ENCODE measurements around the gene SLC35G3.
"Not testable (repeated sequence)": the region's sequence is repeated elsewhere in the genome, so short reads cannot be mapped to it uniquely, and the experiment has no call there.

SLC35G3 gene

DNA sequence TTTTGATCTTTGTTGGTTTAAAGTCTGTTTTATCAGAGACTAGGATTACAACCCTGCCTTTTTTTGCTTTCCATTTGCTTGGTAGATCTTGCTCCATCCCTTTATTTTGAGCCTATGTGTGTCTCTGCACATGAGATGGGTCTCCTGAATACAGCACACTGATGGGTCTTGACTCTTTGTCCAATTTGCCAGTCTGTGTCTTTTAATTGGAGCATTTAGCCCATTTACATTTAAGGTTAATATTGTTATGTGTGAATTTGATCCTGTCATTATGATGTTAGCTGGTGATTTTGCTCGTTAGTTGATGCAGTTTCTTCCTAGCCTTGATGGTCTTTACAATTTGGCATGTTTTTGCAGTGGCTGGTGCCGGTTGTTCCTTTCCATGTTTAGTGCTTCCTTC is 8.4 kb upstream of the SLC35G3 start:
- not testable (repeated sequence) for FAIRE-seq

GRCh38 chr17:35195062-35195461 is 869 bp upstream of the SLC35G3 start:
- FAIRE-seq: not testable (repeated sequence)

DNA sequence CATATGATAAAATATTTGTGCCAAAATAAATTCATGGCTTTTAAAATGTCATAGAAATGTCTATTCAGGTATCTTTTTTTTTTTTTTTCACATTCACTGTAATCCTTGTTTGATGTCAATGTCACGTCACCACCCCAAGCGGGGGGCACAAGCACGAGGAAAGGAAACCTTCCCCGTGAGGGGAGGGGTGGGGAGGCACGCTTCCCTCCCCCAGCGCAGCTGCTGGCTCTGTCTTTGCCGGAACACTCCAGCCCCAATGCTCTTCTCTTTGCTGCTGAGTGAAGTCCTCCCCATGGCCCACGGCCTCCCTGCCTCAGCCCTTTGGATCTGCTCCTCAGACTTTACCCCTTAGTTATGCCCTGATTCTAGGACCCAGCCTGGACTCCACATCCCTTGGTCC is 1.5 kb downstream of the SLC35G3 start:
- no peak for FAIRE-seq

GRCh38 chr17:35191001-35191695 is 3.0 kb downstream of the SLC35G3 start:
- FAIRE-seq: no peak

GRCh38 chr17:35189291-35189690 is 4.9 kb downstream of the SLC35G3 start:
- FAIRE-seq: no peak

- no peak for FAIRE-seq
Observed at GRCh38 chr17:35188111-35188510, 6.1 kb downstream of the SLC35G3 start.

DNA sequence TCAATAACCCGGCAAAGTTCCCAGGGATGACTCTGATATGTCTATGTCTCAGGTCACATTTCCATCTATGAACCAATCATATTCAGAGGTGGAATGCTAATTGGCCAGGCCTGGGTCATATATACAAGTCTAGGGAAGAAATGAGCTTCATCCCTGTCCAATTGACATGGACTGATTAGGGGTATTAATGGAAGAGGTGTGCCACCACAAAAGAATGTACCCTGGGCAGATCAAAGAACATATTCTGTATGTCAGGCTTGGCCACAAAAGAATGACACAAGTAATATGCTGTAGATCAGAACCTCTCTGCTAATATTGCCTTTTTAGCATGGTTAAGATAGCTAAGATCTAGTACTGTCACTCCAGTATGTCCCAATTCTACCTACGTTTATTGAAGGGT is 6.7 kb downstream of the SLC35G3 start:
- no peak for FAIRE-seq

DNA sequence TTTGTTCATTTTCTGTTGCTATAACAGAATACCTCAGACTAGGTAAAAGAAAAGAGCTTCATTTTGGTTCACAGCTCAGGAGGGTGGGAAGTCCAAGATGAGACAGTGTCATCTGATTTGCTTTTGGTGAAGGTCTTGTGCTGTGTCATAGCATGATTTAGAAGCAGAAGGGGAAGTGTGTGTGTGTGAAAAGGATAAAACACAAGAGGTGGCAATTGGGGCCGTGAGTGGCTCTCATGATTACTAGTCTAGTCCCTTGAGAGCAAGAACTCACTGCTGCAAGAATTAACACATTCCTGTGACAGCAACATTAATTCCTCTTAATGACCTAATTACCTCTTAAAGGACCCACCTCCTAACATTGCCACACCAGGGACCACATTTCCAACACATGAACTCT is 8.3 kb downstream of the SLC35G3 start:
- no peak for FAIRE-seq

DNA sequence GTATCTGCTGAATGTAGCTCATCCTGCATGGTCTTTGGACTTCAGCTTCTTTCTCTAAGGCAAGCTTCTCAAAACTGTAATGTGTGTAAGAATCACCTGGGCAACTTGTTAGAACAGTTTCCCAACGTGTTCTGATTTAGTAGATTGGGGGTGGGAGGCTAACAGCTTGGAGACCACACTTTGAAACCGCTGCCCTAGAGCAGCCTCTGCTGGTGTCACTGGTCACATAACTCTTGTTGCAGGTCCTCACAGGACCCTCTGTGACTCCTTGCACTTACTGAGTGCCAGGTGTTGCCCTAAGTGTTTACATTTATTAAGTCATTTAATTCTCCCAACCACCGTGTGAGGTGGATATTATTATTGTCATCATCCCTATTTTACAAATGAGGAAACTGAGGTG is 9.9 kb downstream of the SLC35G3 start:
- FAIRE-seq: no peak

- FAIRE-seq: no peak
Observed at GRCh38 chr17:35183332-35183731, 10.9 kb downstream of the SLC35G3 start.

DNA sequence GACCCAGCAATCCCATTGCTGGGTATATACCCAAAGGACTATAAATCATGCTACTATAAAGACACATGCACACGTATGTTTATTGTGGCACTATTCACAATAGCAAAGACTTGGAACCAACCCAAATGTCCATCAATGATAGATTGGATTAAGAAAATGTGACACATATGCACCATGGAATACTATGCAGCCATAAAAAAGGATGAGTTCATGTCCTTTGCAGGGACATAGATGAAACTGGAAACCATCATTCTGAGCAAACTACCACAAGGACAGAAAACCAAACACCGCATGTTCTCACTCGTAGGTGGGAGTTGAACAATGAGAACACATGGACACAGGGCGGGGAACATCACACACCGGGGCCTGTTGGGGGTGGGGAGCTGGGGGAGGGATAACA is 14.8 kb downstream of the SLC35G3 start:
- not testable (repeated sequence) for FAIRE-seq

DNA sequence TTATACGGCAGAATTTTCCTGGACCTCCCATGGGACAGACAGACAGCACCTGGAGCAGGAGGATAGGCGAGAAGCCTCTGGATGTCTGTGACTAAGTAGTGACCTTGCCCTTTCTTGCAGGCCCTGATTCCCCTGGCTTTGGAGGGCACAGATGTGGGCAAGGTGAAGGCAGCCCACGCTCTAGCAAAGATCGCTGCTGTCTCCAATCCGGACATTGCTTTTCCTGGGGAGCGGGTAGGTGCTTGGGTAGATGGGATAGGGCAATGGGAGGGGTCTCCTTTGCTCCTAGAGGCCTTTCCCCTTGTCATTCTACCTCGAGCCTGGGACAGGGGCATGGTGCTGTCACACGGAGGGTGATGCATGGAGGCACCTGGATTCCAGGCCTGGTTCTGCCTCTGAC is 17.3 kb downstream of the SLC35G3 start:
- FAIRE-seq: no peak

DNA sequence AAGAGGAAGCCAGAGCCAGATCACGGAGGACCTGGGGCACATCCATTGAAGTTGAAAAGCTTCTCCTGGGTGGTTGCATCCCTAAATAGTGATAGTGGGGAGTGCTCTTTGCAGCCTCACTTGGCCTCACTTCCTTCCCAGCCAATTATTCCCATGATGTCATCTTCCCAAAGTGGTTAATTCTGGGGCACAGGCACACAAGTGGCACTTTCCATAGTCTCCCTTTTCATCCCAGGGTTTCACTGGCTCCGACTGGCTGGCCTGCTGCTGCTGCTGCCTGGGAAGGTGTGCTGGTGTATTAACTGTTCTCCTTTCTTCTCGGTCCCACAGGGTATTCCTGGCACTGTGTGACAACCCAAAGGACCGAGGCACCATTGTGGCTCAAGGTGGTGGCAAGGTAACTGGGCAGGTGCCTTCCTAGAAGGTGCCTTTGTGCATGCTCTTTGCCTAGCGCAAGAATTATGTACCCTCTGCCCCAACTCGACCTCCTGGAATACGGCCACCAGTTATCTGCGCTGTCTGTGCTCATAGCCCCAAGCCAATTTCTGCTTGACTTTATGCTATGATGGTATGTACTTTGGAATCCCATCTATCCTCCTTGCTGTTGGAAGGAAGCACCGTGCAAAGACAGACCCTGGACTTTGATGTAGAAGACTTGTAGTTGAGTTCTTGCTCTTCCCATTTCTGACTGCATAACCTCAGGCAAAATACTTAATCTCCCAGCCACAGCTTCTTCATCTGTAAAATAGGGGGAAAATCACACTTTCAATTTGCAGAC is 18.4 kb downstream of the SLC35G3 start:
- FAIRE-seq: no peak

- FAIRE-seq: no peak
Observed at GRCh38 chr17:35174835-35175334, 19.3 kb downstream of the SLC35G3 start.

- not testable (repeated sequence) for FAIRE-seq
Observed at GRCh38 chr17:35172321-35172720, 21.9 kb downstream of the SLC35G3 start.

GRCh38 chr17:35171834-35172233 is 22.4 kb downstream of the SLC35G3 start:
- FAIRE-seq: no peak

DNA sequence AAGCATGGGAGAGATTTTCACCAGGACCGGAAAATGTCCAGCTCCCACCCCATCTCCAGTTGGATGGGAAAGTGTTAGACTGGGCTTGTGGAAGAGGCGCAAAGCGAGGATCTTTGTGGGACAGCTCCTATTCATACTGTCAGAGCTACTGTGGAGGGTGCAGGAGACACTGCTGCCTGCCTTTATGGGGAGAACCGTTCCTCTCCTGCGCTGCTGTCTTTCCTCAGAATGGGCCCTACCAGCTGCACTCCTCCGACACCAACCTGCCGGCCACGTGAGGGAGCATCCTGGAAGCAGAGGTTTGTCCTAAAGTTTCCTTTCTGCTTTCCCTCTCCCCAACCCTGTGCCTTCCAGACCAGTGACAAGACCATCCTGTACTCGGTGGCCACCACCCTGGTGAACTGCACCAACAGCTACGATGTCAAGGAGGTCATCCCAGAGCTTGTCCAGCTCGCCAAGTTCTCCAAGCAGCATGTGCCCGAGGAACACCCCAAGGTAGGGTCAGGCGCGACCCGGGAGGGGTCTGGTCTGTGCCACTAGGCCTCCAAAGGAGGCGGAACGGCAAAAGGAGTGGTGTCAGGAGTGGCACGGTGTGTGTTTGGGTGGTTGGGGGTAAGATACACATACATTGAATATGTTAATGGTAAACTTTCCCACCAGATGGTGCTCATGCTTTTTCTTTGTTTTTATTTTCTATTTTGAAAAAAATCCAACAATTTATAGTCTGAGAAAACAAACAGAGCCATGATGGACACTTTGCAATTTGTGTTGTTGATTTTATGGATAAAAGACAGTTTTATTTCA is 23.0 kb downstream of the SLC35G3 start:
- no peak for FAIRE-seq

DNA sequence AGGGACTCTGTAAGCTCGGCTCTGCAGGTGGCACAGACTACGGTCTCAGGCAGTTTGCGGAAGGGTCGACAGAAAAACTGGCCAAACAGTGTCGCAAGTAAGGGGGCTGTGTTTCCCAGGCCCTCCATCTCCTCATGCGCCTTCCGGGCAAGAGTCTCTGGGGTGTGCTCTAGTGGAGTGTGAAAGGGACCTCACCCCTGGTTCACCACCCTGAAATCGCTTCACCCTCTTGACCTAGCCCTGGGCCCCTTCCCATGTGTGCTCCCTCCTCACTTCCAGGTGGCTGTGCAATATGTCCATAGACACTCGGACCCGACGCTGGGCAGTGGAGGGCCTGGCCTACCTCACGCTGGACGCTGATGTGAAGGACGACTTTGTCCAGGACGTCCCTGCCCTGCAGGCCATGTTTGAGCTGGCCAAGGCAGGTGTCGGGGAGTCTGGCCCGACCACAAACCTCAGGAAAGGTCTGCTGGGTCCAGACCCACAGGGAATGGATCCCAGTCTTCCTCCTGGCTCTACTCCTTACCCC is 24.3 kb downstream of the SLC35G3 start:
- no peak for FAIRE-seq

DNA sequence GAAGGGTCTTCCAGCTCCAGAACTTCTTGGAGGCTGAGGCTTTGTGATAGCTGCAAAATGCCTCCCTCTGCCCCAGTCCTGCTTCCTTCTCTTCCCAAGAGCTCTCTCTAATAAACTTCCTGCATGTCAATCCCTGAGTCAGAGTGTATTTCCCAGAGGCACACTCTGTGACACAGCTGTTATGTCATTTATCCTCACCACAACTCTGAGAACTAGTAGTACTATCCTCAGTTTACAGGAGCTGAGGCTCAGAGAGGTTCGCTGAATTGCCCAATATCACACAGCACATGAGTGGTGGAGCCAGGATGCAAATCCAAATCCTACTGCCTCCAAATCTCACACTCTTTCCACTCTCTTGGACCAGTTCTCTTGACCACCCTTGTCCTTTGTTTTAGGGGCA is 26.5 kb downstream of the SLC35G3 start:
- no peak for FAIRE-seq

DNA sequence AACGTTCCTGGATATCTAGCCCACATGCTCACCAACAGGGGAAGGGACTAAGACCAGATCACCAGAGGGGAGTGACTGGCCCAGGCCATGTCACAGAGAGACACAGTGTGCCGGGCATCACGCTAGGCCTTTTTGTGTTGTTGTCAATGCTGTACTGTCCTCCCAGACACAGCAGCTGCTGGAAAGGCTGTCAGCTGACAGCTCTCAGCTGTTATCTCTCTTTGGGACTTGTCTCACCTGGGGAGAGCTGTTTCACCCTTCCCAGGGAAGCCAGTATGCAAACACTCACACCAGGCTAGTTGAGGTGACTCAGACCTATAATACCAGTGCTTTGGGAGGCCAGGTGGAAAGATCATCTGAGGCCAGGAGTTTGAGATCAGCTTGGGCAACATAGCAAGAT is 27.1 kb downstream of the SLC35G3 start:
- FAIRE-seq: no peak

GRCh38 chr17:35166526-35166925 is 27.7 kb downstream of the SLC35G3 start:
- FAIRE-seq: no peak

DNA sequence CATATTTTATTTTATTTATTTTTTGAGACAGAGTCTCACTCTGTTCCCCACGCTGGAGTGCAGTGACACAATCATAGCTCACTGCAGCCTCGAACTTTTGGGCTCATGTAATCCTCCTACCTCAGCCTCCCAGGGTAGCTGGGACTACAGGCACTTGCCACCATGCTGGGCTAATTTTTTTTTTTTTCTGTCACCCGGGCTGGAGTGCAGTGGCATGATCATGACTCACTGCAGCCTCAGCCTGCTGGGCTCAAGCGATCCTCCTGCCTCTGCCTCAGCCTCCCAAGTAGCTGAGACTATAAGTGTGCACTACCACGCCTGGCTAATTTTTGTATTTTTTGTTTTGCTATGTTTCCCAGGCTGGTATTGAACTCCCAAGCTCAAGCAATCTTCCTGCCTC is 29.5 kb downstream of the SLC35G3 start:
- FAIRE-seq: no peak

GRCh38 chr17:35163886-35164285 is 30.3 kb downstream of the SLC35G3 start:
- no peak for FAIRE-seq

All from endometrium (tissue), 2 donors.